Left forelimb (tissue), 1 donor: ENCODE results near the gene COL6A1.
A peak's percentile ranks its signal among the peaks of the same experiment; 100 is the strongest.
"Not testable (repeated sequence)": the region's sequence is repeated elsewhere in the genome, so short reads cannot be mapped to it uniquely, and the experiment has no call there.

Experiments
- DNase-seq: peaks from one replicate; pipeline ENCODE4 v3.0.0-alpha.2; 2018; ENCODE audit warnings: low spot score

COL6A1 gene

GRCh38 chr21:45945066-45945867 lies 36.3 kb upstream of the COL6A1 start:
- no peak for DNase-seq

GRCh38 chr21:45945868-45946210 lies 35.7 kb upstream of the COL6A1 start:
- no peak for DNase-seq

- DNase-seq = no peak
These were observed 34.3 kb upstream of the COL6A1 start for GRCh38 chr21:45947296-45947695.

- DNase-seq = no peak
These were observed 33.8 kb upstream of the COL6A1 start for GRCh38 chr21:45947716-45948255.

GRCh38 chr21:45948576-45949141 lies 32.9 kb upstream of the COL6A1 start:
- no peak for DNase-seq

- DNase-seq = no peak
These were observed 31.4 kb upstream of the COL6A1 start for GRCh38 chr21:45949928-45950739.

- peak; percentile 81 for DNase-seq
These were observed 30.6 kb upstream of the COL6A1 start for GRCh38 chr21:45950740-45951515.

GRCh38 chr21:45951676-45952075 lies 29.9 kb upstream of the COL6A1 start:
- DNase-seq = no peak

- not testable (repeated sequence) for DNase-seq
These were observed 29.0 kb upstream of the COL6A1 start for GRCh38 chr21:45952527-45952926.

- no peak for DNase-seq
These were observed 28.6 kb upstream of the COL6A1 start for GRCh38 chr21:45952974-45953373.

- DNase-seq = no peak
These were observed 27.3 kb upstream of the COL6A1 start for GRCh38 chr21:45954261-45954660.

GRCh38 chr21:45954921-45955320 lies 26.6 kb upstream of the COL6A1 start:
- DNase-seq = no peak

GRCh38 chr21:45957551-45957950 lies 24.0 kb upstream of the COL6A1 start:
- DNase-seq = no peak

- no peak for DNase-seq
These were observed 23.5 kb upstream of the COL6A1 start for GRCh38 chr21:45957981-45958600.

GRCh38 chr21:45959182-45959581 lies 22.4 kb upstream of the COL6A1 start:
- no peak for DNase-seq

GRCh38 chr21:45959779-45960390 lies 21.7 kb upstream of the COL6A1 start:
- no peak for DNase-seq

- DNase-seq = not testable (repeated sequence)
These were observed 20.2 kb upstream of the COL6A1 start for GRCh38 chr21:45961408-45961807.

GRCh38 chr21:45962531-45963231 lies 18.9 kb upstream of the COL6A1 start:
- DNase-seq = no peak

- no peak for DNase-seq
These were observed 18.4 kb upstream of the COL6A1 start for GRCh38 chr21:45963232-45963570.

GRCh38 chr21:45964649-45965048 lies 16.9 kb upstream of the COL6A1 start:
- DNase-seq = peak; percentile 54
